ENCODE results near the gene CNOT3.

Gene CNOT3

GRCh38 chr19:54183431-54183830, 45.9 kb downstream of the CNOT3 start:
- TF ChIP-seq L3MBTL2 (conservative IDR thresholded peaks at IDR 0.05) (no peak), SP1 (IDR thresholded peaks at IDR 0.05) (no peak), LEF1 (IDR thresholded peaks at IDR 0.05; ENCODE audit: borderline replicate concordance) (no peak), SUZ12 (IDR thresholded peaks at IDR 0.05) (no peak), ZNF384 (IDR thresholded peaks at IDR 0.05) (no peak), FOXA1 (IDR thresholded peaks at IDR 0.05) (no peak), HDGF (IDR thresholded peaks at IDR 0.05; ENCODE audit: borderline replicate concordance) (no peak), PKNOX1 (IDR thresholded peaks at IDR 0.05) (no peak), BHLHE40 (IDR thresholded peaks at IDR 0.05; ENCODE audit: borderline replicate concordance) (no peak), NFRKB (IDR thresholded peaks at IDR 0.05) (no peak)
- POLR2A ChIA-PET = no interaction called here
- DNase-seq (ENCODE audit: extremely low spot score) = no peak
- CTCF ChIA-PET = no interaction called here

GRCh38 chr19:54186351-54186750, 48.8 kb downstream of the CNOT3 start:
- no peak for DNase-seq (ENCODE audit: extremely low spot score)
- POLR2A ChIA-PET = no interaction called here
- TF ChIP-seq ZNF384 (IDR thresholded peaks at IDR 0.05) = no peak
- no peak for TF ChIP-seq BHLHE40 (IDR thresholded peaks at IDR 0.05; ENCODE audit: borderline replicate concordance)
- no peak for TF ChIP-seq NFRKB (IDR thresholded peaks at IDR 0.05)
- TF ChIP-seq PKNOX1 (IDR thresholded peaks at IDR 0.05) = no peak
- no peak for TF ChIP-seq TARDBP (IDR thresholded peaks at IDR 0.05)
- CTCF ChIA-PET = no interaction called here

- TF ChIP-seq ARNT (IDR thresholded peaks at IDR 0.05) (no peak), ZNF384 (IDR thresholded peaks at IDR 0.05) (no peak), NFRKB (IDR thresholded peaks at IDR 0.05) (no peak)
- ChIA-PET POLR2A (interaction anchor here (5.7 kb wide), 1 partner anchor 21 kb away, joined by 46 read pairs; no protein-coding TSS in a partner anchor), CTCF (no interaction called here)
- no peak for DNase-seq (ENCODE audit: extremely low spot score)
These were observed 49.4 kb downstream of the CNOT3 start for GRCh38 chr19:54186934-54187381.

GRCh38 chr19:54188215-54188871, 50.8 kb downstream of the CNOT3 start:
- DNase-seq (ENCODE audit: extremely low spot score) = no peak
- TF ChIP-seq TARDBP (IDR thresholded peaks at IDR 0.05) (no peak), FOXK2 (IDR thresholded peaks at IDR 0.05) (no peak), ARNT (IDR thresholded peaks at IDR 0.05) (no peak), FOXA1 (IDR thresholded peaks at IDR 0.05) (no peak), FOXM1 (IDR thresholded peaks at IDR 0.05; ENCODE audit: borderline replicate concordance) (no peak), L3MBTL2 (conservative IDR thresholded peaks at IDR 0.05) (no peak), SUZ12 (IDR thresholded peaks at IDR 0.05) (no peak), CTBP1 (IDR thresholded peaks at IDR 0.05; ENCODE audit: borderline replicate concordance) (no peak), HDGF (IDR thresholded peaks at IDR 0.05; ENCODE audit: borderline replicate concordance) (no peak), SP1 (IDR thresholded peaks at IDR 0.05) (no peak), PKNOX1 (IDR thresholded peaks at IDR 0.05) (no peak), BHLHE40 (IDR thresholded peaks at IDR 0.05; ENCODE audit: borderline replicate concordance) (no peak), LEF1 (IDR thresholded peaks at IDR 0.05; ENCODE audit: borderline replicate concordance) (no peak), ZNF384 (IDR thresholded peaks at IDR 0.05) (no peak), ELF4 (IDR thresholded peaks at IDR 0.05) (no peak), NFRKB (IDR thresholded peaks at IDR 0.05) (no peak)
- ChIA-PET CTCF (interaction anchor here (0.5 to 1.1 kb wide), 3 partner anchors 52 to 399 kb away, joined by 3 to 4 read pairs (median 4); no protein-coding TSS in a partner anchor), POLR2A (interaction anchor here (1.2 to 5.7 kb wide), 7 partner anchors 9 to 51 kb away, joined by 3 to 76 read pairs (median 11); partner anchors contain the start of genes CNOT3, RPS9 and TMC4)

GRCh38 chr19:54189145-54189734, 51.7 kb downstream of the CNOT3 start, which contains the start of gene MBOAT7:
Gene MBOAT7 (minus strand): TSS chr19:54189580. CDS start chr19:54188508, 1,072 bp downstream.
- TF ChIP-seq SUZ12 (IDR thresholded peaks at IDR 0.05) (no peak), L3MBTL2 (conservative IDR thresholded peaks at IDR 0.05) (no peak), PKNOX1 (IDR thresholded peaks at IDR 0.05) (no peak), BHLHE40 (IDR thresholded peaks at IDR 0.05; ENCODE audit: borderline replicate concordance) (no peak), FOXM1 (IDR thresholded peaks at IDR 0.05; ENCODE audit: borderline replicate concordance) (no peak), ELF4 (IDR thresholded peaks at IDR 0.05) (no peak), ARNT (IDR thresholded peaks at IDR 0.05) (no peak), ZNF384 (IDR thresholded peaks at IDR 0.05) (no peak), LEF1 (IDR thresholded peaks at IDR 0.05; ENCODE audit: borderline replicate concordance) (no peak), FOXK2 (IDR thresholded peaks at IDR 0.05) (no peak), CTBP1 (IDR thresholded peaks at IDR 0.05; ENCODE audit: borderline replicate concordance) (no peak), SP1 (IDR thresholded peaks at IDR 0.05) (no peak), HDGF (IDR thresholded peaks at IDR 0.05; ENCODE audit: borderline replicate concordance) (no peak), TARDBP (IDR thresholded peaks at IDR 0.05) (no peak), FOXA1 (IDR thresholded peaks at IDR 0.05) (no peak), NFRKB (IDR thresholded peaks at IDR 0.05) (no peak)
- POLR2A ChIA-PET = interaction anchor here (0.6 to 5.7 kb wide), 14 partner anchors 8 to 86 kb away, joined by 3 to 76 read pairs (median 3); partner anchors contain the start of genes CNOT3, NDUFA3, PRPF31 and RPS9
- CTCF ChIA-PET = interaction anchor here (1.1 kb wide), 1 partner anchor 77 kb away, joined by 4 read pairs; no protein-coding TSS in a partner anchor
- DNase-seq (ENCODE audit: extremely low spot score) = no peak

All from HEK293T (cell line).